HepG2 (cell line): ENCODE measurements around the gene TFB1M. TPM values are rescaled to one million over a fixed set of nuclear protein-coding genes. Genes with fewer than 3 reads are reported as not detected.
A peak's percentile ranks its signal among the peaks of the same experiment; 100 is the strongest.

Experiments used
- ARID4A ChIP-seq: sonication (generic); formaldehyde crosslinking; IDR thresholded peaks from 2 replicates; pipeline ENCODE4 v1.5.0; 2020; ENCODE audit warnings: mild to moderate bottlenecking, missing genetic modification reagents, borderline replicate concordance
- GLI4 ChIP-seq: sonication (generic); formaldehyde crosslinking; IDR thresholded peaks from 2 replicates; pipeline ENCODE4 v1.5.1; 2020; ENCODE audit warnings: missing genetic modification reagents, mild to moderate bottlenecking, moderate library complexity, borderline replicate concordance
- HIC2 ChIP-seq: sonication (generic); formaldehyde crosslinking; IDR thresholded peaks from 2 replicates; pipeline ENCODE4 v1.9.0; 2022; ENCODE audit warnings: low read depth, missing genetic modification reagents
- KIAA2018 ChIP-seq: sonication (generic); formaldehyde crosslinking; IDR thresholded peaks from 2 replicates; pipeline ENCODE4 v1.5.0; 2020; ENCODE audit warnings: mild to moderate bottlenecking, missing genetic modification reagents, borderline replicate concordance
- RNF219 ChIP-seq: sonication (generic); formaldehyde crosslinking; IDR thresholded peaks from 2 replicates; pipeline ENCODE4 v1.5.0; 2020; ENCODE audit warnings: mild to moderate bottlenecking, missing genetic modification reagents
- UBTF ChIP-seq: sonication (generic); formaldehyde crosslinking; IDR thresholded peaks from 2 replicates; pipeline ENCODE4 v1.4.0; 2020; ENCODE audit warnings: mild to moderate bottlenecking, missing genetic modification reagents
- ZNF224 ChIP-seq: sonication (generic); formaldehyde crosslinking; IDR thresholded peaks from 2 replicates; pipeline ENCODE4 v1.5.0; 2020; ENCODE audit warnings: mild to moderate bottlenecking, missing genetic modification reagents
- polyA plus RNA-seq, 8 experiments: library from polyadenylated mRNA; depleted of rRNA in 3 of 8; stranded (reverse) in 7 of 8; unstranded in 1 of 8; fragments of >200 nt; fragmentation: Illumina TruSeq in 4 of 8; extraction: Trizol in 4 of 8; gene quantifications; 2 replicates each; pipeline versions ENCODE4 v1.2.1 to v1.2.3, GENCODE V29; 2011 to 2016; ENCODE audit warnings: low read depth in 4 of 8, missing spikeins in 1 of 8, mixed read lengths in 1 of 8; ENCODE audit not compliant: insufficient read depth in 1 of 8
- total RNA-seq, 5 experiments: library from RNA; depleted of rRNA; stranded (reverse); fragments of >200 nt; fragmentation: Illumina TruSeq; extraction: Trizol; gene quantifications; 2 replicates each; pipeline ENCODE4 v1.2.3, GENCODE V29; 2016; ENCODE audit warnings: low read depth in 1 of 5

TFB1M gene
- total and polyA plus RNA-seq, 2 of the 13 experiments (the other 11 are each of a cell fraction or from before 2014, with no cell fraction given), result 91.4 to 122 TPM

- TF ChIP-seq KIAA2018 (CRISPR knock-in tag), result no peak
- 0 out of 2 replicates have a peak, but pooled peaks have one; percentile 33 for TF ChIP-seq UBTF (CRISPR knock-in tag)
- TF ChIP-seq RNF219 (CRISPR knock-in tag), result no peak
- TF ChIP-seq HIC2 (CRISPR knock-in tag), result no peak
- no peak for TF ChIP-seq ZNF224 (CRISPR knock-in tag)
- no peak; the same call in 1 of the 2 replicates for TF ChIP-seq ARID4A (CRISPR knock-in tag)
- no peak for TF ChIP-seq GLI4 (CRISPR knock-in tag)
These were observed 11.6 kb upstream of the TFB1M start (continued) for GRCh38 chr6:155325700-155326516.
